ENCODE data around the gene MCM3.

MCM3 gene

GRCh38 chr6:52314752-52315151 is 30.2 kb upstream of the MCM3 start:
- POLR2A ChIA-PET: no interaction called here
- CTCF ChIA-PET: no interaction called here

DNA sequence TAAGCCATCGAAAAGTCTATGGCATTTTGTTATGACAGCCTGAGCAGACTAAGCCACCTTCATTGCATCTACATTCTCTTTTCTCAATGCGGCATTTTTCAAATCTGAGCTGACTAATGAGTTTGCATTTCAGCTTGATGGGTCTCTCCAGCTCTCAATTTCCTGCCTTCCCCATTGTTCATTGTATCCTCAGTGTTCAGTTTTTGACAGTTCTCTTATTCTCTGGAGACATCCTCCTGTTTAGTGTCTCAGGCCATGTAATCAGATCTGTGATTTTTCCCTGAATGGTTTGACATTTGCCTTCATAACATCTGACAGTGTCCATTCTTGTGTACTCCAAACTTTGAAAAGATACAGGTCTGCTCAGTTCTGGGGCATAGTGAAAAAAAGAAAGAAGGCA is 27.9 kb upstream of the MCM3 start:
- TF ChIP-seq SP1 (IDR thresholded peaks at IDR 0.05): no peak
- no peak for TF ChIP-seq L3MBTL2 (conservative IDR thresholded peaks at IDR 0.05)
- no peak for TF ChIP-seq BHLHE40 (IDR thresholded peaks at IDR 0.05; ENCODE audit: borderline replicate concordance)
- no peak for TF ChIP-seq TARDBP (IDR thresholded peaks at IDR 0.05)
- no peak for TF ChIP-seq NFRKB (IDR thresholded peaks at IDR 0.05)
- no peak for TF ChIP-seq ELF4 (IDR thresholded peaks at IDR 0.05)
- no peak for TF ChIP-seq HDGF (IDR thresholded peaks at IDR 0.05; ENCODE audit: borderline replicate concordance)
- TF ChIP-seq ARNT (IDR thresholded peaks at IDR 0.05): no peak
- TF ChIP-seq FOXA1 (IDR thresholded peaks at IDR 0.05): no peak
- TF ChIP-seq FOXK2 (IDR thresholded peaks at IDR 0.05): no peak
- TF ChIP-seq SUZ12 (IDR thresholded peaks at IDR 0.05): no peak
- TF ChIP-seq FOXM1 (IDR thresholded peaks at IDR 0.05; ENCODE audit: borderline replicate concordance): no peak
- no peak for TF ChIP-seq ZNF384 (IDR thresholded peaks at IDR 0.05)
- no peak for TF ChIP-seq CTBP1 (IDR thresholded peaks at IDR 0.05; ENCODE audit: borderline replicate concordance)
- TF ChIP-seq, protein P1, sequence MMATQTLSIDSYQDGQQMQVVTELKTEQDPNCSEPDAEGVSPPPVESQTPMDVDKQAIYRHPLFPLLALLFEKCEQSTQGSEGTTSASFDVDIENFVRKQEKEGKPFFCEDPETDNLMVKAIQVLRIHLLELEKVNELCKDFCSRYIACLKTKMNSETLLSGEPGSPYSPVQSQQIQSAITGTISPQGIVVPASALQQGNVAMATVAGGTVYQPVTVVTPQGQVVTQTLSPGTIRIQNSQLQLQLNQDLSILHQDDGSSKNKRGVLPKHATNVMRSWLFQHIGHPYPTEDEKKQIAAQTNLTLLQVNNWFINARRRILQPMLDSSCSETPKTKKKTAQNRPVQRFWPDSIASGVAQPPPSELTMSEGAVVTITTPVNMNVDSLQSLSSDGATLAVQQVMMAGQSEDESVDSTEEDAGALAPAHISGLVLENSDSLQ (IDR thresholded peaks at IDR 0.05): no peak
- no peak for TF ChIP-seq LEF1 (IDR thresholded peaks at IDR 0.05; ENCODE audit: borderline replicate concordance)
- DNase-seq (ENCODE audit: extremely low spot score): no peak
- POLR2A ChIA-PET: interaction anchor here (1.3 to 1.5 kb wide), 2 partner anchors 27 to 49 kb away, joined by 4 to 6 read pairs; partner anchors contain the start of genes MCM3 and PAQR8
- CTCF ChIA-PET: no interaction called here

More at GRCh38 chr6:52314752-52315151, 30.2 kb upstream of the MCM3 start:
- no peak for DNase-seq (ENCODE audit: extremely low spot score)
- no peak for TF ChIP-seq L3MBTL2 (conservative IDR thresholded peaks at IDR 0.05)
- no peak for TF ChIP-seq SP1 (IDR thresholded peaks at IDR 0.05)
- TF ChIP-seq FOXA1 (IDR thresholded peaks at IDR 0.05): no peak

DNA sequence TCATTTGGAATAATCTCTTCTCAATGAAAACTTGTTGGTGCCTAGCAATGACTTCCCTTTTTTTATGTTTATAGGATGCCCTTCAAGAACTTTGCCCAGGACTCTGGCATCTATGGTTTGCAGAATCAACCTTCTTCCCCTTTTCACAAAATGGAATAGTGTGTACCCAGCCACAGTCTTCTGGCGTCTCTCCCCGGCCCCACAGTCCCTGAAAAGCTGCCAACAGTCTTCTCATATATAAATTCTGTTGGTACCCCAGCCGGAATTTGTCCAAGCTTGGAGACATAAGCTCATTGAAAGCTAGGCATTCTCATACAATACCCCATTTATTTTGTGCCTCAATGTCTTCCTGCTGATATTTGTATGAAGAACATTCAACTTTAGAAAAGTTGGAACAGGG is 26.4 kb upstream of the MCM3 start:
- CTCF ChIA-PET: no interaction called here
- POLR2A ChIA-PET: interaction anchor here (1.5 kb wide), 1 partner anchor 26 kb away, joined by 4 read pairs; the partner anchor contains the start of gene MCM3
- DNase-seq (ENCODE audit: extremely low spot score): no peak
- TF ChIP-seq SP1 (IDR thresholded peaks at IDR 0.05): no peak
- no peak for TF ChIP-seq CTBP1 (IDR thresholded peaks at IDR 0.05; ENCODE audit: borderline replicate concordance)
- TF ChIP-seq TARDBP (IDR thresholded peaks at IDR 0.05): no peak
- TF ChIP-seq, protein P1 (IDR thresholded peaks at IDR 0.05): no peak
- no peak for TF ChIP-seq FOXA1 (IDR thresholded peaks at IDR 0.05)
- no peak for TF ChIP-seq FOXK2 (IDR thresholded peaks at IDR 0.05)
- TF ChIP-seq LEF1 (IDR thresholded peaks at IDR 0.05; ENCODE audit: borderline replicate concordance): no peak
- no peak for TF ChIP-seq FOXM1 (IDR thresholded peaks at IDR 0.05; ENCODE audit: borderline replicate concordance)
- TF ChIP-seq NFRKB (IDR thresholded peaks at IDR 0.05): no peak
- TF ChIP-seq ARNT (IDR thresholded peaks at IDR 0.05): no peak
- TF ChIP-seq ZNF384 (IDR thresholded peaks at IDR 0.05): no peak

- ChIA-PET CTCF (no interaction called here), POLR2A (no interaction called here)
- no peak for DNase-seq (ENCODE audit: extremely low spot score)
- TF ChIP-seq ZNF384 (IDR thresholded peaks at IDR 0.05) (no peak), FOXA1 (IDR thresholded peaks at IDR 0.05) (no peak), ELF4 (IDR thresholded peaks at IDR 0.05) (no peak), NFRKB (IDR thresholded peaks at IDR 0.05) (no peak), CTBP1 (IDR thresholded peaks at IDR 0.05; ENCODE audit: borderline replicate concordance) (no peak), SP1 (IDR thresholded peaks at IDR 0.05) (no peak), SUZ12 (IDR thresholded peaks at IDR 0.05) (no peak), HDGF (IDR thresholded peaks at IDR 0.05; ENCODE audit: borderline replicate concordance) (no peak), BHLHE40 (IDR thresholded peaks at IDR 0.05; ENCODE audit: borderline replicate concordance) (no peak), FOXM1 (IDR thresholded peaks at IDR 0.05; ENCODE audit: borderline replicate concordance) (no peak), LEF1 (IDR thresholded peaks at IDR 0.05; ENCODE audit: borderline replicate concordance) (no peak), ARNT (IDR thresholded peaks at IDR 0.05) (no peak), FOXK2 (IDR thresholded peaks at IDR 0.05) (no peak), L3MBTL2 (conservative IDR thresholded peaks at IDR 0.05) (no peak), TARDBP (IDR thresholded peaks at IDR 0.05) (no peak)
- TF ChIP-seq, protein P1 (IDR thresholded peaks at IDR 0.05): no peak
Observed at GRCh38 chr6:52307900-52308372, 23.4 kb upstream of the MCM3 start.

GRCh38 chr6:52306972-52307870 is 22.7 kb upstream of the MCM3 start:
- no peak for DNase-seq (ENCODE audit: extremely low spot score)
- ChIA-PET CTCF (no interaction called here), POLR2A (no interaction called here)
- TF ChIP-seq SUZ12 (IDR thresholded peaks at IDR 0.05) (no peak), L3MBTL2 (conservative IDR thresholded peaks at IDR 0.05) (no peak)

Measured in HEK293T (cell line).